Activated CD4-positive, alpha-beta T cell treated with anti-CD3 and anti-CD28 coated beads for 24 hours (primary cell): ENCODE data around the gene SEMA7A.
"Not testable (repeated sequence)": the region's sequence is repeated elsewhere in the genome, so short reads cannot be mapped to it uniquely, and the experiment has no call there.

Source experiments
- DNase-seq, 2 donors: peaks; one replicate each; pipeline ENCODE4 v3.0.0-alpha.2; 2020; ENCODE audit warnings: low read depth in 2 of 2

Gene SEMA7A

GRCh38 chr15:74433592-74434262 is at the start of gene SEMA7A:
Gene SEMA7A (minus strand): TSS chr15:74433958. CDS start chr15:74433918, 40 bp downstream.
- peak; percentile 63 to 72 for DNase-seq

- no peak for DNase-seq
Observed at GRCh38 chr15:74482661-74483060, 48.9 kb upstream of the SEMA7A start.

- DNase-seq, result not testable (repeated sequence)
Observed at GRCh38 chr15:74480364-74480763, 46.6 kb upstream of the SEMA7A start.

GRCh38 chr15:74471621-74472020 is 37.9 kb upstream of the SEMA7A start:
- DNase-seq, result not testable (repeated sequence)

- DNase-seq, result no peak
Observed at GRCh38 chr15:74470631-74471395, 37.1 kb upstream of the SEMA7A start.

- DNase-seq, result no peak
Observed at GRCh38 chr15:74468341-74469032, 34.7 kb upstream of the SEMA7A start.

GRCh38 chr15:74466570-74466969 is 32.8 kb upstream of the SEMA7A start:
- DNase-seq, result no peak

GRCh38 chr15:74464897-74465296 is 31.1 kb upstream of the SEMA7A start:
- no peak for DNase-seq

- DNase-seq, result no peak
Observed at GRCh38 chr15:74464216-74464615, 30.5 kb upstream of the SEMA7A start.

GRCh38 chr15:74463634-74464033 is 29.9 kb upstream of the SEMA7A start:
- no peak for DNase-seq

GRCh38 chr15:74461847-74462511 is 28.2 kb upstream of the SEMA7A start:
- no peak for DNase-seq

- peak; percentile 97 to 98 for DNase-seq
Observed at GRCh38 chr15:74460871-74461846, 27.4 kb upstream of the SEMA7A start, which contains the start of gene UBL7. Gene UBL7 (minus strand): TSS chr15:74461160. CDS start chr15:74458867, 2,293 bp downstream.

GRCh38 chr15:74460298-74460697 is 26.5 kb upstream of the SEMA7A start:
- DNase-seq, result no peak

GRCh38 chr15:74459798-74460197 is 26.0 kb upstream of the SEMA7A start:
- not testable (repeated sequence) for DNase-seq

GRCh38 chr15:74458473-74458872 is 24.7 kb upstream of the SEMA7A start:
- no peak for DNase-seq

GRCh38 chr15:74457036-74457435 is 23.3 kb upstream of the SEMA7A start:
- DNase-seq, result not testable (repeated sequence)

GRCh38 chr15:74454764-74455500 is 21.2 kb upstream of the SEMA7A start:
- no peak for DNase-seq

GRCh38 chr15:74453925-74454763 is 20.4 kb upstream of the SEMA7A start:
- no peak for DNase-seq
